ENCODE results near the gene AFF3.

The AFF3 gene

GRCh38 chr2:100176925-100177324, 34.5 kb upstream of the AFF3 start:
- no peak for TF ChIP-seq EZH2phosphoT487 (IDR thresholded peaks at IDR 0.05; ENCODE audit: borderline replicate concordance, low read length)
- TF ChIP-seq, protein P1, sequence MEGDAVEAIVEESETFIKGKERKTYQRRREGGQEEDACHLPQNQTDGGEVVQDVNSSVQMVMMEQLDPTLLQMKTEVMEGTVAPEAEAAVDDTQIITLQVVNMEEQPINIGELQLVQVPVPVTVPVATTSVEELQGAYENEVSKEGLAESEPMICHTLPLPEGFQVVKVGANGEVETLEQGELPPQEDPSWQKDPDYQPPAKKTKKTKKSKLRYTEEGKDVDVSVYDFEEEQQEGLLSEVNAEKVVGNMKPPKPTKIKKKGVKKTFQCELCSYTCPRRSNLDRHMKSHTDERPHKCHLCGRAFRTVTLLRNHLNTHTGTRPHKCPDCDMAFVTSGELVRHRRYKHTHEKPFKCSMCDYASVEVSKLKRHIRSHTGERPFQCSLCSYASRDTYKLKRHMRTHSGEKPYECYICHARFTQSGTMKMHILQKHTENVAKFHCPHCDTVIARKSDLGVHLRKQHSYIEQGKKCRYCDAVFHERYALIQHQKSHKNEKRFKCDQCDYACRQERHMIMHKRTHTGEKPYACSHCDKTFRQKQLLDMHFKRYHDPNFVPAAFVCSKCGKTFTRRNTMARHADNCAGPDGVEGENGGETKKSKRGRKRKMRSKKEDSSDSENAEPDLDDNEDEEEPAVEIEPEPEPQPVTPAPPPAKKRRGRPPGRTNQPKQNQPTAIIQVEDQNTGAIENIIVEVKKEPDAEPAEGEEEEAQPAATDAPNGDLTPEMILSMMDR (IDR thresholded peaks at IDR 0.05; ENCODE audit: low read depth, low read length, poor library complexity, severe bottlenecking), result no peak
- Histone ChIP-seq H3K36me3 (ENCODE audit: control insufficient read depth, low read length) (no peaks in the 10 kb centered on the region), H3K27ac (ENCODE audit: low read depth, low read length) (no peak overlapping the region), H4K20me1 (ENCODE audit: control insufficient read depth, insufficient read depth, low read depth, low read length) (no peaks in the 10 kb centered on the region), H3K27me3 (ENCODE audit: control insufficient read depth, low read length) (no peaks in the 10 kb centered on the region), H3K4me2 (ENCODE audit: low read length) (no peak overlapping the region), H3K79me2 (ENCODE audit: control insufficient read depth, low read length) (no peaks in the 10 kb centered on the region), H3K4me1 (ENCODE audit: control insufficient read depth, low read length) (peaks cover 18% of the 10 kb centered on the region), H3F3A (ENCODE audit: control insufficient read depth, insufficient read depth) (peaks cover 4% of the 10 kb centered on the region; the same call in 1 of the 2 replicates), H3K9me3 (ENCODE audit: control insufficient read depth, insufficient read depth, low read length) (peaks cover 5% of the 10 kb centered on the region; the same call in 1 of the 2 replicates), H3K9me2 (replicated peaks; ENCODE audit: control insufficient read depth, low read length) (no peaks in the 10 kb centered on the region), H3K4me3 (ENCODE audit: low read length) (no peak overlapping the region)

GRCh38 chr2:100174026-100174431, 31.6 kb upstream of the AFF3 start:
- Histone ChIP-seq H3K9me2 (replicated peaks; ENCODE audit: control insufficient read depth, low read length) (no peaks in the 10 kb centered on the region), H3K27ac (ENCODE audit: low read depth, low read length) (no peak overlapping the region), H3K4me2 (ENCODE audit: low read length) (peak overlapping the region; percentile 43), H3F3A (ENCODE audit: control insufficient read depth, insufficient read depth) (peaks cover 4% of the 10 kb centered on the region; the same call in 1 of the 2 replicates), H3K4me1 (ENCODE audit: control insufficient read depth, low read length) (peaks cover 23% of the 10 kb centered on the region), H4K20me1 (ENCODE audit: control insufficient read depth, insufficient read depth, low read depth, low read length) (no peaks in the 10 kb centered on the region), H3K36me3 (ENCODE audit: control insufficient read depth, low read length) (no peaks in the 10 kb centered on the region), H3K27me3 (ENCODE audit: control insufficient read depth, low read length) (no peaks in the 10 kb centered on the region), H3K4me3 (ENCODE audit: low read length) (peak overlapping the region; percentile 27; the same call in 1 of the 2 replicates), H3K9me3 (ENCODE audit: control insufficient read depth, insufficient read depth, low read length) (peaks cover 5% of the 10 kb centered on the region; the same call in 1 of the 2 replicates), H3K79me2 (ENCODE audit: control insufficient read depth, low read length) (no peaks in the 10 kb centered on the region)
- TF ChIP-seq EZH2phosphoT487 (IDR thresholded peaks at IDR 0.05; ENCODE audit: borderline replicate concordance, low read length), result no peak
- TF ChIP-seq, protein P1 (IDR thresholded peaks at IDR 0.05; ENCODE audit: low read depth, low read length, poor library complexity, severe bottlenecking), result no peak

- Histone ChIP-seq H3K4me2 (ENCODE audit: low read length) (no peak overlapping the region), H4K20me1 (ENCODE audit: control insufficient read depth, insufficient read depth, low read depth, low read length) (no peaks in the 10 kb centered on the region), H3K9me3 (ENCODE audit: control insufficient read depth, insufficient read depth, low read length) (peaks cover 8% of the 10 kb centered on the region; the same call in 1 of the 2 replicates), H3K27ac (ENCODE audit: low read depth, low read length) (no peak overlapping the region), H3K27me3 (ENCODE audit: control insufficient read depth, low read length) (no peaks in the 10 kb centered on the region), H3K4me1 (ENCODE audit: control insufficient read depth, low read length) (peaks cover 5% of the 10 kb centered on the region), H3K4me3 (ENCODE audit: low read length) (no peak overlapping the region), H3K9me2 (replicated peaks; ENCODE audit: control insufficient read depth, low read length) (no peaks in the 10 kb centered on the region), H3F3A (ENCODE audit: control insufficient read depth, insufficient read depth) (no peaks in the 10 kb centered on the region), H3K79me2 (ENCODE audit: control insufficient read depth, low read length) (no peaks in the 10 kb centered on the region), H3K36me3 (ENCODE audit: control insufficient read depth, low read length) (no peaks in the 10 kb centered on the region)
- TF ChIP-seq, protein P1 (IDR thresholded peaks at IDR 0.05; ENCODE audit: low read depth, low read length, poor library complexity, severe bottlenecking), result no peak
- no peak for TF ChIP-seq EZH2phosphoT487 (IDR thresholded peaks at IDR 0.05; ENCODE audit: borderline replicate concordance, low read length)
Measured at GRCh38 chr2:100166701-100167100, 24.3 kb upstream of the AFF3 start.
